GM12878 (cell line): Measurements from ENCODE around the gene CD248. TPM values are rescaled to one million over a fixed set of nuclear protein-coding genes. Genes with fewer than 3 reads are reported as not detected.

Source experiments
- ATAC-seq: fragments of 200-7000 bp; cut with Tn5 transposase; 3 replicates; pipeline ENCODE4 v1.9.1; 2020; ENCODE audit warnings: mild to moderate bottlenecking, moderate library complexity
- BruUV-seq: library from RNA; stranded (reverse); fragments of 400-500 nt; replicated peaks from 2 replicates; lab custom pipeline; 2021; lab: Mats Ljungman, UMichigan
- CTCF ChIA-PET: fragments of 300-600 bp; sonication (Branson Sonifier 250); formaldehyde crosslinking; extraction: SDS; loops from one replicate; lab custom pipeline; 2021; ENCODE audit warnings: inconsistent platforms; lab: Yijun Ruan, JAX
- POLR2A ChIA-PET: fragments of 350-600 bp; formaldehyde crosslinking; extraction: SDS; loops from one replicate; lab custom pipeline; 2021; ENCODE audit warnings: inconsistent platforms; lab: Charles Lee
- RAD21 ChIA-PET: fragments of 300-600 bp; sonication (Branson Sonifier 250); formaldehyde crosslinking; loops from one replicate; lab custom pipeline; 2023; ENCODE audit warnings: antibody characterized with exemption; ENCODE audit not compliant: unreplicated experiment; lab: Charles Lee
- SMC1A ChIA-PET: fragments of 300-600 bp; sonication (Branson Sonifier 250); formaldehyde crosslinking; loops from one replicate; lab custom pipeline; 2023; ENCODE audit not compliant: unreplicated experiment, uncharacterized antibody; lab: Charles Lee
- DNase-seq: peaks from one replicate; pipeline ENCODE4 v3.0.0-alpha.2; 2011; ENCODE audit warnings: low read depth, low spot score
- FAIRE-seq: peaks from 3 replicates; lab custom pipeline; 2011; peaks lifted over from hg19 to GRCh38; lab: Jason Lieb, UNC
- H2AFZ ChIP-seq: 2 replicates; pipeline ENCODE4 v1.6.0; 2011; ENCODE audit warnings: low read depth, low read length, control low read depth; ENCODE audit not compliant: control insufficient read depth
- H3K27ac ChIP-seq: 2 replicates; pipeline ENCODE4 v1.5.1; 2011; ENCODE audit warnings: control low read depth; ENCODE audit not compliant: control insufficient read depth, insufficient read depth
- H3K27me3 ChIP-seq, 2 experiments: replicated peaks in 1 of 2; 2 replicates each; pipeline versions ENCODE4 v1.6.0 to v1.6.1; 2011; ENCODE audit warnings: low read length in 1 of 2; ENCODE audit not compliant: control insufficient read depth in 2 of 2, insufficient read depth in 2 of 2
- H3K36me3 ChIP-seq, 2 experiments: 2 replicates each; pipeline ENCODE4 v1.5.1; 2011; ENCODE audit warnings: low read length in 1 of 2; ENCODE audit not compliant: control insufficient read depth in 2 of 2, insufficient read depth in 2 of 2
- H3K4me1 ChIP-seq: 2 replicates; pipeline ENCODE4 v1.6.1; 2011; ENCODE audit warnings: mild to moderate bottlenecking, low read length, moderate library complexity, mixed read lengths; ENCODE audit not compliant: control insufficient read depth, insufficient read depth
- H3K4me2 ChIP-seq: 2 replicates; pipeline ENCODE4 v1.6.0; 2011; ENCODE audit warnings: control low read depth; ENCODE audit not compliant: control insufficient read depth, insufficient read depth
- H3K4me3 ChIP-seq: fragments of 200-600 bp; sonication (generic); 2 replicates; pipeline ENCODE4 v1.5.1; 2016
- H3K79me2 ChIP-seq: 2 replicates; pipeline ENCODE4 v1.6.0; 2011; ENCODE audit warnings: low read length; ENCODE audit not compliant: control insufficient read depth, insufficient read depth
- H3K9ac ChIP-seq: 2 replicates; pipeline ENCODE4 v1.8.0; 2011; ENCODE audit warnings: low read length, control low read depth, mixed read lengths; ENCODE audit not compliant: control insufficient read depth, insufficient read depth
- H3K9me3 ChIP-seq: replicated peaks from 3 replicates; pipeline ENCODE4 v1.5.1; 2011; ENCODE audit warnings: mild to moderate bottlenecking, low read length; ENCODE audit not compliant: control insufficient read depth, insufficient read depth
- H4K20me1 ChIP-seq: 2 replicates; pipeline ENCODE4 v1.6.0; 2011; ENCODE audit not compliant: control insufficient read depth, insufficient read depth
- BHLHE40 ChIP-seq, 2 experiments: fragments of 450-650 bp in 1 of 2; IDR thresholded peaks; 2 replicates each; pipeline ENCODE4 v1.6.1; 2011 to 2017; ENCODE audit warnings: low read depth in 2 of 2, borderline replicate concordance in 1 of 2, improper control_type of control experiment in 1 of 2, low read length in 1 of 2, mild to moderate bottlenecking in 1 of 2
- CUX1 ChIP-seq: IDR thresholded peaks from 2 replicates; pipeline ENCODE4 v1.6.1; 2012; ENCODE audit warnings: improper control_type of control experiment, low read depth, low read length; ENCODE audit not compliant: insufficient replicate concordance
- MEF2A ChIP-seq: IDR thresholded peaks from 2 replicates; pipeline ENCODE4 v1.6.1; 2011; ENCODE audit warnings: low read depth, mild to moderate bottlenecking, low read length, moderate library complexity; ENCODE audit not compliant: insufficient read depth
- SUZ12 ChIP-seq: fragments of 200-600 bp; sonication (generic); IDR thresholded peaks from one replicate; pipeline ENCODE4 v1.6.1; 2018; ENCODE audit warnings: antibody characterized with exemption, mild to moderate bottlenecking; ENCODE audit not compliant: unreplicated experiment
- WGBS: methylation state at CpG from one replicate; pipeline ENCODE4 v1.1.6; 2016; ENCODE audit warnings: low lambda C conversion rate; ENCODE audit not compliant: insufficient replicate concordance, insufficient coverage; ENCODE audit errors: missing lambda C conversion rate; 5-methylcytosine and 5-hydroxymethylcytosine counted together
- in situ Hi-C: fragments of 300-500 bp; cut with MboI; formaldehyde crosslinking; loops from 9 replicates; pipeline ENCODE4 v1.14.3; 2018; ENCODE audit warnings: mixed read lengths
- intact Hi-C: fragments of 100-400 bp; cut with micrococcal nuclease; formaldehyde crosslinking; loops from one replicate; pipeline ENCODE4 v1.14.2; 2022; ENCODE audit not compliant: unreplicated experiment
- polyA plus RNA-seq, 11 experiments: library from polyadenylated mRNA; depleted of rRNA in 4 of 11; unstranded in 6 of 11; stranded (reverse) in 5 of 11; fragments of >200 nt; fragmentation: Nextera tagmentation in 4 of 11; fragmentation: Illumina TruSeq in 1 of 11; extraction: Ambion mirVana in 4 of 11; extraction: Trizol in 1 of 11; gene quantifications; 1 replicate in 1 of 11; 2 replicates in 10 of 11; pipeline versions ENCODE4 v1.2.1 to v1.2.3, GENCODE V29; 2011 to 2016; ENCODE audit warnings: inconsistent platforms in 2 of 11, missing spikeins in 2 of 11, low read depth in 1 of 11
- total RNA-seq, 4 experiments: library from RNA; depleted of rRNA in 3 of 4; stranded (reverse); fragments of >200 nt in 3 of 4; fragmentation: Illumina TruSeq in 1 of 4; extraction: Trizol in 1 of 4; gene quantifications; 2 replicates each; pipeline versions ENCODE4 v1.2.1 to v1.2.3, GENCODE V29; 2013 to 2021

CD248 gene
- total and polyA plus RNA-seq, 10 of the 15 experiments (the other 5 are each of a cell fraction or from before 2014, with no cell fraction given), result 0.10 to 0.21 (median 0.20) TPM; not detected in 7

- no peak for TF ChIP-seq MEF2A
- peak in 1 of 2 experiments; percentile 59; a peak in 2 of 4 replicates for TF ChIP-seq BHLHE40 (IDR thresholded peaks at IDR 0.05; ENCODE audit: borderline replicate concordance in 1 of 2, low read depth in 2 of 2, low read length in 1 of 2)
- TF ChIP-seq CUX1, result no peak
- no peak for TF ChIP-seq SUZ12
- Histone ChIP-seq H3K4me1 (peaks cover 12% of the 10 kb centered on the region), H4K20me1 (no peaks in the 10 kb centered on the region), H3K79me2 (peaks cover 10% of the 10 kb centered on the region), H3K9me3 (no peaks in the 10 kb centered on the region), H3K27me3 (peaks cover 2 to 7% of the 10 kb centered on the region in 2 experiments; a peak in 2 of 4 replicates), H2AFZ (no peak overlapping the region), H3K4me2 (no peak overlapping the region), H3K27ac (no peak overlapping the region), H3K4me3 (no peak overlapping the region), H3K36me3 (no peaks in the 10 kb centered on the region), H3K9ac (no peak overlapping the region)
- intact Hi-C loops, result no loop called here
- DNase-seq (no peak), FAIRE-seq (no peak), ATAC-seq (no peak)
- ChIA-PET CTCF (no interaction called here), RAD21 (no interaction called here), SMC1A (no interaction called here), POLR2A (no interaction called here)
- no TSS peak for BruUV-seq
- WGBS, result 10% methylated on average over 17 of the region's 17 CpGs
- in situ Hi-C loops, result no loop called here
Observed at GRCh38 chr11:66292543-66293332, 24.1 kb downstream of the CD248 start.
